Dermis microvascular lymphatic vessel endothelial cell (primary cell): ENCODE results near the gene SCLY. TPM values are rescaled to one million over a fixed set of nuclear protein-coding genes. Genes with fewer than 3 reads are reported as not detected.

ENCODE experiments used
- DNase-seq, 2 donors: peaks; one replicate each; pipeline versions ENCODE4 v3.0.0 to v3.0.0-alpha.2; 2010; ENCODE audit warnings: low read depth in 2 of 2
- total RNA-seq: library from RNA; depleted of rRNA; stranded (reverse); fragments of >200 nt; gene quantifications from 2 replicates; pipeline ENCODE4 v1.2.1, GENCODE V29; 2014

The SCLY gene
- total RNA-seq, 1 donor from 2014 or later = 16.0 TPM

GRCh38 chr2:238137885-238138284 lies 77.1 kb downstream of the SCLY start:
- DNase-seq = no peak

DNA sequence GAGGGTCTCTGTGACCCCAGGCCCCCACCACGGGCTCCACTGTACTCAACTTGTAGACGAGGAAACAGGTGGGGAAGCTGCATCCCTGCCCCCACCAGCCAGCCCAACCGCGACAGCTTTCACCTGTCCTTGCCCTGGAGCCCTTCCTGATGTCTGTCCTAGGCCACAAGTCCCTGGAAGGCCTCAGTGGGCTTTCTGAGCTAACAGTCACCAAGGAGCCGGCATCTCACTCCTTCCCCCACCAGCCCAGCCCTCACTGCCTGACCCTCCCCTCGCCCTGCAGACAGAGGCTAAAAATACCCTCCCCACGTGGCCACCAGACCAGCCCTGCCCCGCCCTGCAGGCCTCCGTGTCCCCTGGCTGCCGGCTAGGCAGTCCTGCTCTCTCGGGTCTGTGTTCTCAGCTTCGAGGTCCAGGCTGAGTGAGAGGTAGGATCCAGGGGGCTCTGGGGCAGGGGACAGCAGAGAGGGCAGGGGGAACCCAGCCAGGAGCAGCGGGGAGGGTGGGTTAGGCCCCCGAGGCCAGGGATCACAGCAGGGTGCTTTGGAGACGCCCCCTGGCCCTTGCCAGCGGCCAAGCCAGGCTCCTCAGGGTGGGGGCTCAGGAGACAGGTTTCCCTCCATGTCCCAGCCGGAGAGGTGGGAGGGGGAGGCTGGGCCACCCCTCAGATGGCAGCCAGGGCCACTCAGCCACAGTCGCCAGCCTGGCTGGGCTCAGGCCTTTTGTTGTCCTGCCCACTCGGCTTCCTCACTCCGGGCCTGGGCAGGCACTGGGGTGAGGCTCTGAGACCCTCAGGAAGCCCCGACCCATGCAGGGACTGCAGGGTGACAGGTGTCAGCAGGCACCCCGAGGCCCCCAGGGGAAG lies 77.8 kb downstream of the SCLY start, which contains the start of gene KLHL30:
Gene KLHL30 (plus strand): TSS at position 338 of the 865 bp plus-strand sequence. CDS start 2,087 bp downstream, outside the sequence.
- DNase-seq = no peak

- no peak for DNase-seq
Observed at GRCh38 chr2:238139196-238140039, 78.6 kb downstream of the SCLY start.

DNA sequence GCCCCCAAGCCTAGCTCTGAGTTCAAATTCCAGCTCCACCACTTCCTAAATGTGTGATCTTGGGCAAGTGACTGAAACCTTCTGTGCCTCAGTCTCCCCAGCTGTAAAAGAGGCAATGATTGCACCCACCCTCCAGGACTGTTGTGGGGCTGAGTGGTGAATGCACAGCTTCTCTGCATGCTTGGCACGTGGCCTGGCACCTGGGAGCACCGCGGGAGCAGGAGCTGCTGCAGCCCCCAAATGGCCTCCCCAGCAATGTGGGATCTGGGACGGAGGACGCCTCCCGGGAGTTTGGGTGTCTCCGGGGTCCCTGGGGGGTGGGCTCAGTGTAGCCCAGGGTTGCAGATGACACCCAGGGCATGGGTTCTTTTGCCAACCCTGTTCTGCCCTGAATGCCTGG lies 79.2 kb downstream of the SCLY start:
- DNase-seq = no peak

GRCh38 chr2:238140721-238141540 lies 80.1 kb downstream of the SCLY start:
- DNase-seq = no peak

DNA sequence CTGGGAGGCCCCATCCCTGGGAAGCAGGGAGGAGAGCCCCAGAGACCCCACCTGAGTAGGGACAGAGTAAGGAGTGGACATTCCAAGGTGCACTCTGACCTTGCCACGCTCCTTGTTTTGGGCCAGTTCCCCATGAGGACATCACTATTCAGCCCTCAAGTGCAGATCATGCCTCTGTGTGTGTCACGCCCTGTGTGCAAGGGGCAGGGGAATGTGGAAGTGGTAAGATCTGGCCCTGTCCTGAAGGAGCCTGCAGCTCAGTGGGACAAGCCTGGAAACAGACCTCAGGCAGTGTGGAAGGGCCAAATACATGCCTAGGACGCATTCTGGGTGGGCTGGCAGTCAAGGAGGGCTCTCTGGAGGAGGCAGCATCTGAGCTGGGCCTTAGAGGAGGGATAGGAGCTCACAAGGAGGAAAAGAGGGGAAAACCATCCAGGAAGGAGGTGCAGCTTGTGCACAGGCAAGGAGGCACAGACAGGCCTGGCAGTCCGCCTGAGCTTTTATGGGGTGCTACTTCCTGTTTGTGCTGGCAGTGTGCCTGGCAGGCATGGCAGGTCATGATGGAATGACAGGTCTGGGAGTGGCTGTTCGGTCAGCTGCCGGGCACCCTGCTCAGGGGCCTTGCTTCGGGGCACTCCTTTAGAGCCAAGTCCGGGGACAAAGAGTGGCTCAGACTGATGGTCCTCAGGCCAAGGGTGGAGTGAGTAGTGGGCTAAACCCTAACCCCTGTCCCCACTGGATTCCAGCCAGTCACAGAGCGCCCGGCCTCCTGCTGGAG lies 80.9 kb downstream of the SCLY start:
- DNase-seq = peak in 1 of 2 donors; percentile 23

- DNase-seq = no peak
Observed at GRCh38 chr2:238142382-238143205, 81.8 kb downstream of the SCLY start.

GRCh38 chr2:238143239-238143951 lies 82.6 kb downstream of the SCLY start:
- peak in 1 of 2 donors; percentile 31 for DNase-seq

DNA sequence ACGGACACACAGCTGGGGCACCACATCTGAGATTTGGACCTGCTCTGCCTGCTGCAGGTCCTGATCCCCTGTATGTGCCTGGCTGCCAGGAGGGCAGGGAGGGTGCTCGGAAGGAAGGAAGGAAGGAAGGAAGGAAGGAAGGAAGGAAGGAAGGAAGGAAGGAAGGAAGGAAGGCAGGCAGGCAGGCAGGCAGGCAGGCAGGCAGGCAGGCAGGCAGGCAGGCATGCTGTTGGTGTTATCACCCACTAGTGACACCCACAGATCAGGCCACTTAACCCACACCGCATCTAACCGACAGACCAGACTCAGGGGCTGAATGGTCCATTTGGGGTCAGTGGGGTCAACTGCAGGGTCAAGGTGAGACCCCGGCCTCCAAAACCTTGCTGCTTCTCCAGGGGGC lies 83.5 kb downstream of the SCLY start:
- DNase-seq = no peak

DNA sequence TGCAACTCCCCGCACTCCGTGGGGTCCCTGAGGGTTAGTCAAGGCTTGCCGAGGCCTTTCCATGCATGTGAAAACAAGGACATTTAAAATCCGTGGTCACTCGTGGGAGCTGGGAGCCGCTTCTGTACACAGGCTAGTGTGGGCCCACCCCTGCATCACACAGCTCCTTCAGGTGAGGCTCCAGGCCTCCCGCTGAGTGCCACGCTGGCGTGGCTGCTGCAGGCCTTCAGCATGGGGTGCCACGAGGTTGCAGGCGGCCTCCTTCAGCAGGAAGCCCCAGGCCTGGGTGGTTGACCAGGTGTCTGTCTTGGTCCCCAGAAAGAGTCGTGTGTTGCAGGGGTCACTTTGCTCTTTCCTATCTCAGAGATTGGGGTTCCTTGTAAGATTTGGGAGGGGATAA lies 84.2 kb downstream of the SCLY start:
- DNase-seq = no peak

GRCh38 chr2:238145851-238146250 lies 85.0 kb downstream of the SCLY start:
- no peak for DNase-seq

- DNase-seq = no peak
Observed at GRCh38 chr2:238146884-238147544, 86.2 kb downstream of the SCLY start.

DNA sequence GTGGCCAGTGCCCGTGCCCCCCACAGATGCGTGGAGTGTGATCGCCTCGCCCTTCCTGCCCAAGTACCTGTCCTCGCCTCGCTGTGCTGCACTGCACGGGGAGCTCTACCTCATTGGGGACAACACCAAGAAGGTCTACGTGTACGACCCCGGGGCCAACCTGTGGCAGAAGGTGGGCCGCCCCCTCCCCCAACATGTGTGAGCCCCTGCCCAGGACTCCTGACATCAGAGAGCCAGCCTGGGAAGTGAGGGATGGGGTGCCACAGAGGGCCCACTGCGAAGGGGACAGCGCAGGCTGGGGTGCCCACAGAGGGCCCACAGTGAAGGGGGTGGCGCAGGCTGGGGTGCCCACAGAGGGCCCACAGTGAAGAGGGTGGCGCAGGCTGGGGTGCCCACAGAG lies 88.2 kb downstream of the SCLY start:
- no peak for DNase-seq

Other genes with a start within 250 kb of the SCLY start
- not detected in 2 replicates for gene RAMP1, start 201.4 kb upstream of the SCLY start, total RNA-seq
- 31.1 and 31.4 TPM in 2 replicates for gene UBE2F, start 94.0 kb upstream of the SCLY start, total RNA-seq
- gene ESPNL, start 39.3 kb downstream of the SCLY start, total RNA-seq = not detected in 2 replicates
- gene KLHL30, start 77.7 kb downstream of the SCLY start, total RNA-seq = not detected in 2 replicates
- gene ERFE, start 98.0 kb downstream of the SCLY start, total RNA-seq = 0.13 TPM in 2 replicates
- 14.5 and 15.8 TPM in 2 replicates for gene ILKAP, start 142.7 kb downstream of the SCLY start, total RNA-seq
- gene HES6, start 179.0 kb downstream of the SCLY start, total RNA-seq = 2.0 and 2.1 TPM in 2 replicates
- 1.7 and 2.7 TPM in 2 replicates for gene PER2, start 227.6 kb downstream of the SCLY start, total RNA-seq